ENCODE data around the gene CWH43. TPM values are rescaled to one million over a fixed set of nuclear protein-coding genes. Genes with fewer than 3 reads are reported as not detected.
"Not testable (repeated sequence)": the region's sequence is repeated elsewhere in the genome, so short reads cannot be mapped to it uniquely, and the experiment has no call there.

CWH43 gene
- total RNA-seq, 1 experiment from 2014 or later: not detected

- DNase-seq (ENCODE audit: low read depth, low spot score): no peak
Observed at GRCh38 chr4:49044270-49044669, 58.2 kb downstream of the CWH43 start.

DNA sequence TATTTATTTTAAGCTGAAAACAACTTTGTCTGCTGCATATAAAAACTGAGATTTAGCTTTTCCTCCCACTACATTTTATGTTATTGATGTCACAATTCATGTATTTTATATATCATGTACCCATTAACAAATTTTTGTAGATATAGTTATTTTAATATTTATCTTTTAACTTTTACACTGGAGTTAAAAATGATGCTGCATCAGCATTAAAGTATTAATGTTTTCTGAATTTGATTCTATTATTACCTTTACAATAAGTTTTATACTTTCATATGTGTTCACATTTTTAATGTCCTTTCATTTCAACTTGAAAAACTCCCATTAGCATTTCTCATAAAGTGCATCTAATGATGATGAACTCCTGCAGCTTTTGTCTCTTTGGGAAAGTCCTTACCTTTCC is 72.2 kb downstream of the CWH43 start:
- DNase-seq (ENCODE audit: low read depth, low spot score): no peak
- in situ Hi-C loops (cut with HindIII; ENCODE audit: low pct_unique_long_range_greater_than_20kb, low sequenced_read_pairs): no loop called here

More at GRCh38 chr4:49044270-49044669, 58.2 kb downstream of the CWH43 start:
- in situ Hi-C loops (cut with HindIII; ENCODE audit: low pct_unique_long_range_greater_than_20kb, low sequenced_read_pairs): no loop called here

GRCh38 chr4:49063670-49064069 is 77.6 kb downstream of the CWH43 start:
- in situ Hi-C loops (cut with HindIII; ENCODE audit: low pct_unique_long_range_greater_than_20kb, low sequenced_read_pairs): no loop called here
- peak; percentile 5 for DNase-seq (ENCODE audit: low read depth, low spot score)

- in situ Hi-C loops (cut with HindIII; ENCODE audit: low pct_unique_long_range_greater_than_20kb, low sequenced_read_pairs); DNase-seq (ENCODE audit: low read depth, low spot score): not testable (repeated sequence)
Observed at GRCh38 chr4:49072196-49072595, 86.1 kb downstream of the CWH43 start.

DNA sequence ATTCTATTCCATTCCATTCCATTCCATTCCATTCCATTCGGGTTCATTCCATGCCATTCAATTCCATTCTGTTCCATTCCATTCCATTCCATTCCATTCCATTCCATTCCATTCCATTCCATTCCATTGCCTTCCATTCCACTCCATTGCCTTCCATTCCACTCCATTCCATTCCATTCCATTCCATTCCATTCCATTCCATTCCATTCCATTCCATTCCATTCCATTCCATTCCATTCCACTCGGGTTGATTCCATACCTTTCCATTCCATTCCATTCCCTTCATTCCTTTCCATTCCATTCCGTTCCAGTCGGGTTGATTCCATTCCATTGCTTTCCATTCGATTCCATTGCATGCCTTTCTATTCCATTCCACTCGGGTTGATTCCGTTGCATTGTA is 105.8 kb downstream of the CWH43 start:
- DNase-seq (ENCODE audit: low read depth, low spot score); in situ Hi-C loops (cut with HindIII; ENCODE audit: low pct_unique_long_range_greater_than_20kb, low sequenced_read_pairs): not testable (repeated sequence)

GRCh38 chr4:49092608-49093135 is 106.6 kb downstream of the CWH43 start:
- peak; percentile 23 for DNase-seq (ENCODE audit: low read depth, low spot score)
- in situ Hi-C loops (cut with HindIII; ENCODE audit: low pct_unique_long_range_greater_than_20kb, low sequenced_read_pairs): not testable (repeated sequence)

GRCh38 chr4:49096215-49096614 is 110.1 kb downstream of the CWH43 start:
- in situ Hi-C loops (cut with HindIII; ENCODE audit: low pct_unique_long_range_greater_than_20kb, low sequenced_read_pairs); DNase-seq (ENCODE audit: low read depth, low spot score): not testable (repeated sequence)

DNA sequence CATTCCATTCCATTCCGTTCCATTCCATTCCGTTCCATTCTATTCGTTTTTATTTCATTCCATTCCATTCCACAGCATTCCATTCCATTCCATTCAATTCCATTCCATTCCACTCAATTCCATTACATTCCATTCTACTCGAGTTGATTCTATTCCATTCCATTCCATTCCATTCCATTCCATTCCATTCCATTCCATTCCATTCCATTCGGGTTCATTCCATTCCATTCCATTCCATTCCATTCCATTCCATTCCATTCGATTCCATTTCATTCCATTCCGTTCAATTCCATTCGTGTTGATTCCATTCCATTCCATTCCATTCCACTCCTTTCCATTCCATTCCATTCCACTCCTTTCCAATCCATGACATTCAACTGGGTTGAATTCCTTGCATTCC is 110.6 kb downstream of the CWH43 start:
- in situ Hi-C loops (cut with HindIII; ENCODE audit: low pct_unique_long_range_greater_than_20kb, low sequenced_read_pairs); DNase-seq (ENCODE audit: low read depth, low spot score): not testable (repeated sequence)

GRCh38 chr4:49097071-49097470 is 111.0 kb downstream of the CWH43 start:
- in situ Hi-C loops (cut with HindIII; ENCODE audit: low pct_unique_long_range_greater_than_20kb, low sequenced_read_pairs); DNase-seq (ENCODE audit: low read depth, low spot score): not testable (repeated sequence)

DNA sequence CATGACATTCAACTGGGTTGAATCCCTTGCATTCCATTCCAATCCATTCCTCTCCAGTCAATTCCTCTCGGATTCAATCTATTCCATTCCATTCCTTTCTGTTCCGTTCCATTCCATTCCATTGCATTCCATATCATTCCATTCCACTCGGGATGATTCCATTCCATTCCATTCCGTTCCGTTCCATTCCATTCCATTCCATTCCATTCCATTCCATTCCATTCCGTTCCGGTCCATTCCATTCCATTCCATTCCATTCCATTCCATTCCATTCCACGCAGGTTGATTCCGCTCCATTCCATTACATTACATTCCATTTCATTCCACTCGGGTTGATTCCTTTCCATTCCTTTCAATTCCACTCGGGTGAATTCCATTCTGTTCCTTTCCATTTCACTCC is 111.4 kb downstream of the CWH43 start:
- in situ Hi-C loops (cut with HindIII; ENCODE audit: low pct_unique_long_range_greater_than_20kb, low sequenced_read_pairs); DNase-seq (ENCODE audit: low read depth, low spot score): not testable (repeated sequence)

DNA sequence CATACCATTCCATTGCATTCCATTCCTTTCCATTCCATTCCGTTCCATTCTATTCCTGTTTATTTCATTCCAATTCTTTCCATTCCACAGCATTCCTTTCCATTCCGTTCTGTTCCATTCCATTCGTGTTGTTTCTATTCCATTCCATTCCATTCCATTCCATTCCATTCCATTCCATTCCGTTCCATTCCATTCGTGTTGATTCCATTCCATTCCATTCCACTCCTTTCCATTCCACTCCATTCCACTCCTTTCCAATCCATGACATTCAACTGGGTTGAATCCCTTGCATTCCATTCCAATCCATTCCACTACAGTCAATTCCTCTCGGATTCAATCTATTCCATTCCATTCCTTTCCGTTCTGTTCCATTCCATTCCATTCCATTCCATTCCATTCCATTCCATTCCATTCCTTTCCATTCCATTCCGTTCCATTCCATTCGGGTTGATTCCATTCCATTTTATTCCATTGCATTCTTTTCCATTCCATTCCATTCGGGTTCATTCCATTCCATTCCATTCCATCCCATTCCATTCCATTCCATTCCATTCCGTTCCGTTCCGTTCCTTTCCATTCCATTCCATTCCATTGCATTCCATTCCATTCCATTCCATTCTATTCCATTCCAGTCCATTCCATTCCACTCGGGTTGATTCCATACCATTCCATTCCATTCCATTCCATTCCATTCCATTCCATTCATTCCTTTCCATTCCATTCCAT is 112.1 kb downstream of the CWH43 start:
- DNase-seq (ENCODE audit: low read depth, low spot score); in situ Hi-C loops (cut with HindIII; ENCODE audit: low pct_unique_long_range_greater_than_20kb, low sequenced_read_pairs): not testable (repeated sequence)

DNA sequence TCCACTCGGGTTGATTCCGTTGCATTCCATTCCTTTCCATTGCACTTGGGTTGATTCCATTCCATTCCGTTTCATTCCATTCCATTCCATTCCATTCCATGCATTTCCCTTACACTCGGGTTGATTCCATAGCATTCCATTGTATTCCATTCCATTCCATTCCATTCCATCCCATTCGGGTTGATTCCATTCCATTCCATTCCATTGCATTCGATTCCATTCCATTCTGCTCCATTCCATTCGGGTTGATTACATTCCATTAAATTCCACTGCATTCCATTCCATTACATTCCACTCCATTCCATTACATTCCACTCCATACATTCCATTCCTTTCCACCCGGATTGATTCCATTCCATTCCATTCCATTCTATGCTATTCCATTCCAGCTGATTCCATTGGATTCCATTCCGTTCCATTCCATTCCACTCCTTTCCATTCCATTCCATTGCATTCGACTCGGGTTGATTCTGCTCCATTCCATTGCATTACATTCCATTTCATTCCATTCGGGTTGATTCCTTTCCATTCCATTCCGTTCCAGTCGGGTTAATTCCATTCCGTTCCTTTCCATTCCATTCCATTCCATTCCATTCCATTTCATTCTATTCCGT is 113.9 kb downstream of the CWH43 start:
- in situ Hi-C loops (cut with HindIII; ENCODE audit: low pct_unique_long_range_greater_than_20kb, low sequenced_read_pairs): not testable (repeated sequence)
- peak; percentile 31 for DNase-seq (ENCODE audit: low read depth, low spot score)

- in situ Hi-C loops (cut with HindIII; ENCODE audit: low pct_unique_long_range_greater_than_20kb, low sequenced_read_pairs): not testable (repeated sequence)
Observed at GRCh38 chr4:49102344-49102898, 116.3 kb downstream of the CWH43 start.

DNA sequence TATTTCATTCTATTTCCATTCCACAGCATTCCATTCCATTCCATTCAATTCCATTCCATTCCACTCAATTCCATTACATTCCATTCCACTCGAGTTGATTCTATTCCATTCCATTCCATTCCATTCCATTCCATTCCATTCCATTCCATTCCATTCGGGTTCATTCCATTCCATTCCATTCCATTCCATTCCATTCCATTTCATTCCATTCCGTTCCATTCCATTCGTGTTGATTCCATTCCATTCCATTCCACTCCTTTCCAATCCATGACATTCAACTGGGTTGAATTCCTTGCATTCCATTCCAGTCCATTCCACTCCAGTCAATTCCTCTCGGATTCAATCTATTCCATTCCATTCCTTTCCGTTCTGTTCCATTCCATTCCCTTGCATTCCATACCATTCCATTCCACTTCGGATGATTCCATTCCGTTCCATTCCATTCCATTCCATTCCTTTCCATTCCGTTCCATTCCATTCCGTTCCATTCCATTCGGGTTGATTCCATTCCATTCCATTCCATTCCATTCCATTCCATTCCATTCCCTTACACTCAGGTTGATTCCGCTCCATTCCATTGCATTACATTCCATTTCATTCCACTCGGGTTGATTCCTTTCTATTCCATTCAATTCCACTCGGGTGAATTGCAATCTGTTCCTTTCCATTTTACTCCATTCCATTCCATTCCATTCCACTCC is 117.5 kb downstream of the CWH43 start:
- DNase-seq (ENCODE audit: low read depth, low spot score); in situ Hi-C loops (cut with HindIII; ENCODE audit: low pct_unique_long_range_greater_than_20kb, low sequenced_read_pairs): not testable (repeated sequence)

More at GRCh38 chr4:49102344-49102898, 116.3 kb downstream of the CWH43 start:
- DNase-seq (ENCODE audit: low read depth, low spot score): not testable (repeated sequence)

GRCh38 chr4:49104231-49104930 is 118.3 kb downstream of the CWH43 start:
- in situ Hi-C loops (cut with HindIII; ENCODE audit: low pct_unique_long_range_greater_than_20kb, low sequenced_read_pairs): not testable (repeated sequence)
- peak; percentile 23 for DNase-seq (ENCODE audit: low read depth, low spot score)

DNA sequence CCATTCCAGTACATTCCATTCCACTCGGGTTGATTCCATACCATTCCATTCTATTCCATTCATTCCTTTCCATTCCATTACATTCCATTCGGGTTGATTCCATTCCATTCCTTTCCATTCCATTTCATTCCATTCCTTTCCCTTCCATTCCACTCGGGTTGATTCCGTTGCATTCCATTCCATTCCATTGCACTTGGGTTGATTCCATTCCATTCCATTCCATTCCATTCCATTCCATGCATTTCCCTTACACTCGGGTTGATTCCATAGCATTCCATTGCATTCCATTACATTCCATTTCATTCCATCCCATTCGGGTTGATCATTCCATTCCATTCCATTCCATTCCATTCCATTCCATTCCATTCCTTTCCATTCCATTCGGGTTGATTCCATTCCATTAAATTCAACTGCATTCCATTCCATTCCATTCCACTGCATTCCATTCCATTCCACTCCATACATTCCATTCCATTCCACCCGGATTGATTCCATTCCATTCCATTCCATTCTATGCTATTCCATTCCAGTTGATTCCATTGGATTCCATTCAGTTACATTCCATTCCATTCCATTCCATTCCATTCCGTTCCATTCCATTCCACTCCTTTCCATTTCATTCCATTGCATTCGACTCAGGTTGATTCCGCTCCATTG is 119.3 kb downstream of the CWH43 start:
- in situ Hi-C loops (cut with HindIII; ENCODE audit: low pct_unique_long_range_greater_than_20kb, low sequenced_read_pairs): not testable (repeated sequence)
- DNase-seq (ENCODE audit: low read depth, low spot score): peak; percentile 13

DNA sequence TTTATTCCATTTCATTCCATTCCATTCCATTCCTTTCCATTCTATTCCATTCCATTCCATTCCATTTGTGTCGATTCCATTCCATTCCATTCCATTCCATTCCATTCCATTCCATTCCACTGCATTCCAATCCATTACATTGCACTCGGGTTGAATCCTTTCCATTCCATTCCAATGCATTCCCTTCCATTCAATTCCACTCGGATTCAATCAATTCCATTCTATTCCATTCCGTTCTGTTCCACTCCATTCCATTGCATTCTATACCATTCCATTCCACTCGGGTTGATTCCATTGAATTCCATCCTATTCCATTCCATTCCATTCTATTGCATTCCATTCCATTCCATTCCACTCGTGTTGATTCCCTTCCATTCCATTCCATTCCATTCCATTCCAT is 121.2 kb downstream of the CWH43 start:
- peak; percentile 50 for DNase-seq (ENCODE audit: low read depth, low spot score)
- in situ Hi-C loops (cut with HindIII; ENCODE audit: low pct_unique_long_range_greater_than_20kb, low sequenced_read_pairs): not testable (repeated sequence)

All from SK-MEL-5 (cell line).